Spleen (tissue), 11 donors: ENCODE data around the gene PLAC1. TPM values are rescaled to one million over a fixed set of nuclear protein-coding genes. Genes with fewer than 3 reads are reported as not detected.
A peak's percentile ranks its signal among the peaks of the same experiment; 100 is the strongest.

Experiments
- DNase-seq: peaks from one replicate; pipeline ENCODE4 v3.0.0-alpha.2; 2020
- H3K27ac ChIP-seq, 8 donors: fragments of 200-600 bp; sonication (generic) in 7 of 8; 1 replicate in 4 of 8; 2 replicates in 4 of 8; pipeline versions ENCODE4 v1.5.0 to v1.8.0; 2016 to 2021; ENCODE audit warnings: inconsistent platforms in 4 of 8, mild to moderate bottlenecking in 4 of 8, moderate library complexity in 1 of 8
- H3K27me3 ChIP-seq, 7 donors: fragments of 200-600 bp; sonication (generic) in 6 of 7; replicated peaks in 1 of 7; 1 replicate in 4 of 7; 2 replicates in 3 of 7; pipeline versions ENCODE4 v1.5.0 to v1.8.0; 2016 to 2021; ENCODE audit warnings: inconsistent platforms in 3 of 7, mild to moderate bottlenecking in 1 of 7
- H3K36me3 ChIP-seq, 6 donors: fragments of 200-600 bp; sonication (generic) in 5 of 6; 1 replicate in 4 of 6; 2 replicates in 2 of 6; pipeline versions ENCODE4 v1.5.0 to v1.8.0; 2016 to 2021; ENCODE audit warnings: inconsistent platforms in 2 of 6
- H3K4me1 ChIP-seq, 6 donors: fragments of 200-600 bp; sonication (generic) in 5 of 6; 1 replicate in 3 of 6; 2 replicates in 3 of 6; pipeline versions ENCODE4 v1.5.0 to v1.8.0; 2016 to 2021; ENCODE audit warnings: inconsistent platforms in 3 of 6
- H3K4me3 ChIP-seq, 8 donors: fragments of 200-600 bp; sonication (generic) in 7 of 8; 1 replicate in 4 of 8; 2 replicates in 4 of 8; pipeline versions ENCODE4 v1.5.0 to v1.8.0; 2016 to 2021; ENCODE audit warnings: inconsistent platforms in 4 of 8, mild to moderate bottlenecking in 4 of 8, moderate library complexity in 2 of 8
- H3K9me3 ChIP-seq, 8 donors: fragments of 200-600 bp; sonication (generic) in 7 of 8; 1 replicate in 4 of 8; 2 replicates in 4 of 8; pipeline versions ENCODE4 v1.5.0 to v1.8.0; 2016 to 2021; ENCODE audit warnings: inconsistent platforms in 4 of 8
- CTCF ChIP-seq, 11 experiments: fragments of 200-600 bp in 7 of 11; fragments of 450-650 bp in 4 of 11; sonication (generic) in 4 of 11; IDR thresholded peaks in 8 of 11; conservative IDR thresholded peaks in 3 of 11; 1 replicate in 7 of 11; 2 replicates in 4 of 11; pipeline versions ENCODE4 v1.4.0 to v1.8.0; 2016 to 2021; ENCODE audit warnings: antibody characterized with exemption in 11 of 11, inconsistent platforms in 4 of 11, mild to moderate bottlenecking in 1 of 11
- POLR2A ChIP-seq, 3 donors: fragments of 450-650 bp; IDR thresholded peaks; one replicate each; pipeline ENCODE4 v1.5.1; 2017; ENCODE audit warnings: antibody characterized with exemption in 3 of 3, mild to moderate bottlenecking in 1 of 3
- POLR2AphosphoS5 ChIP-seq, 3 donors: sonication (generic); formaldehyde crosslinking; IDR thresholded peaks; one replicate each; pipeline ENCODE4 v1.5.1; 2017; ENCODE audit warnings: antibody characterized with exemption in 3 of 3
- WGBS, 5 donors: extraction: QIAGEN DNeasy Blood & Tissue Kit in 3 of 5; methylation state at CpG; one replicate each; pipeline versions ENCODE4 v1.1.5 to v1.1.7; 2013 to 2018; 5-methylcytosine and 5-hydroxymethylcytosine counted together
- intact Hi-C: fragments of 100-400 bp; cut with DNase I; formaldehyde crosslinking; loops from one replicate; pipeline ENCODE4 v1.15.0; 2023; ENCODE audit warnings: low total_unique reads
- polyA plus RNA-seq, 3 donors: library from polyadenylated mRNA; stranded (reverse); fragments of 200-250 nt; gene quantifications; one replicate each; pipeline ENCODE4 v1.2.1, GENCODE V29; 2013
- total RNA-seq, 7 donors: library from RNA; depleted of rRNA in 3 of 7; stranded (reverse); fragments of >200 nt in 3 of 7; fragmentation: NEBNext Ultra II Directional in 4 of 7; extraction: Animal tissue kit (Norgen Biotek cat#: 25700) in 4 of 7; gene quantifications; one replicate each; pipeline versions ENCODE4 v1.1.0 to v1.2.1, GENCODE V29; 2016 to 2021
- donor health status: healthy with polysubstance abuse.
- donor health status: DM: no; HTN: no; CAD: no; lungs with moderate emphysema.
- donor health status: DM: no; HTN: no; CAD: no.
- donor health status: Bipolar disorder and iron deficiency.
- donor health status: healthy.
- donor health status: DM: no; HTN: no; CAD: no.
- donor health status: DM: yes; HTN: yes; CAD: no.

The PLAC1 gene
- total and polyA plus RNA-seq, 10 donors = not detected

GRCh38 chrX:134545510-134545909 is 112.8 kb downstream of the PLAC1 start:
- intact Hi-C loops = no loop called here
- Histone ChIP-seq H3K27me3 (peaks cover 0 to 71% (median 47%) of the 10 kb centered on the region in 7 donors), H3K4me3 (peak overlapping the region in 1 of 8 donors; percentile 42), H3K36me3 (peaks cover 0 to 7% (median 0%) of the 10 kb centered on the region in 6 donors), H3K4me1 (peaks cover 0 to 64% (median 13%) of the 10 kb centered on the region in 6 donors), H3K9me3 (no peaks in the 10 kb centered on the region), H3K27ac (no peak overlapping the region)
- no peak for DNase-seq
- WGBS, 5 donors = 74 to 90% (median 81%) methylated on average over 16 to 20 of the region's 20 CpGs
- TF ChIP-seq POLR2AphosphoS5 (IDR thresholded peaks at IDR 0.05) (no peak), POLR2A (IDR thresholded peaks at IDR 0.05) (no peak), CTCF (IDR thresholded peaks at IDR 0.05 in 8 of 11, conservative IDR thresholded peaks at IDR 0.05 in 3 of 11) (no peak)

GRCh38 chrX:134544513-134545151 is 113.6 kb downstream of the PLAC1 start:
- peaks cover 0 to 64% (median 42%) of the 10 kb centered on the region in 7 donors for H3K27me3 ChIP-seq
- 6 to 25% (median 14%) methylated on average over 26 to 52 of the region's 52 CpGs for WGBS, 5 donors
- TF ChIP-seq POLR2AphosphoS5 (IDR thresholded peaks at IDR 0.05) (peak in 2 of 3 donors; percentile 31 to 46), CTCF (IDR thresholded peaks at IDR 0.05 in 8 of 11, conservative IDR thresholded peaks at IDR 0.05 in 3 of 11) (no peak)
- intact Hi-C loops = no loop called here
- H3K4me1 ChIP-seq = peaks cover 0 to 55% (median 7%) of the 10 kb centered on the region in 6 donors
- no peak for DNase-seq
- H3K36me3 ChIP-seq = peaks cover 0 to 7% (median 0%) of the 10 kb centered on the region in 6 donors
- peak overlapping the region in 2 of 8 donors; percentile 5 to 42 for H3K4me3 ChIP-seq
- no peaks in the 10 kb centered on the region for H3K9me3 ChIP-seq
- H3K27ac ChIP-seq = peak overlapping the region in 5 of 8 donors; percentile 26 to 54 (median 45)

- Histone ChIP-seq H3K4me1 (peaks cover 0 to 52% (median 6%) of the 10 kb centered on the region in 6 donors), H3K9me3 (no peaks in the 10 kb centered on the region), H3K36me3 (peaks cover 0 to 7% (median 0%) of the 10 kb centered on the region in 6 donors), H3K4me3 (no peak overlapping the region), H3K27me3 (peaks cover 0 to 59% (median 38%) of the 10 kb centered on the region in 7 donors), H3K27ac (peak overlapping the region in 3 of 8 donors; percentile 45 to 54 (median 46))
- intact Hi-C loops = no loop called here
- WGBS, 5 donors = 44 to 63% (median 60%) methylated on average over 6 of the region's 6 CpGs
- TF ChIP-seq POLR2A (IDR thresholded peaks at IDR 0.05) = no peak
- no peak for TF ChIP-seq POLR2AphosphoS5 (IDR thresholded peaks at IDR 0.05)
- no peak for TF ChIP-seq CTCF (IDR thresholded peaks at IDR 0.05 in 8 of 11, conservative IDR thresholded peaks at IDR 0.05 in 3 of 11)
- DNase-seq = no peak
Measured at GRCh38 chrX:134544135-134544512, 114.1 kb downstream of the PLAC1 start.

GRCh38 chrX:134543288-134543687 is 115.0 kb downstream of the PLAC1 start:
- Histone ChIP-seq H3K4me3 (no peak overlapping the region), H3K4me1 (peaks cover 0 to 43% (median 6%) of the 10 kb centered on the region in 6 donors), H3K27ac (peak overlapping the region in 1 of 8 donors; percentile 1), H3K27me3 (peaks cover 0 to 50% (median 35%) of the 10 kb centered on the region in 7 donors), H3K9me3 (no peaks in the 10 kb centered on the region), H3K36me3 (peaks cover 0 to 7% (median 0%) of the 10 kb centered on the region in 6 donors)
- no peak for DNase-seq
- intact Hi-C loops = no loop called here
- 43 to 75% (median 72%) methylated on average over 3 of the region's 3 CpGs for WGBS, 5 donors
- no peak for TF ChIP-seq POLR2AphosphoS5 (IDR thresholded peaks at IDR 0.05)
- no peak for TF ChIP-seq POLR2A (IDR thresholded peaks at IDR 0.05)
- TF ChIP-seq CTCF (IDR thresholded peaks at IDR 0.05 in 8 of 11, conservative IDR thresholded peaks at IDR 0.05 in 3 of 11) = no peak
